Adrenal gland (tissue), 12 donors: Measurements from ENCODE around the gene SH2D1A. TPM values are rescaled to one million over a fixed set of nuclear protein-coding genes. Genes with fewer than 3 reads are reported as not detected.
"Not testable (repeated sequence)": the region's sequence is repeated elsewhere in the genome, so short reads cannot be mapped to it uniquely, and the experiment has no call there.

Experiments
- DNase-seq, 7 donors: peaks; one replicate each; pipeline ENCODE4 v3.0.0-alpha.2; 2019 to 2020
- H3K27ac ChIP-seq, 5 donors: fragments of 200-600 bp; sonication (generic) in 4 of 5; 1 replicate in 3 of 5; 2 replicates in 2 of 5; pipeline versions ENCODE4 v1.5.1 to v1.8.0; 2016 to 2020; ENCODE audit warnings: mild to moderate bottlenecking in 1 of 5
- H3K27me3 ChIP-seq: fragments of 200-600 bp; 2 replicates; pipeline ENCODE4 v1.8.0; 2021
- H3K36me3 ChIP-seq, 2 donors: fragments of 200-600 bp; replicated peaks in 1 of 2; 1 replicate in 1 of 2; 2 replicates in 1 of 2; pipeline versions ENCODE4 v1.5.1 to v1.8.0; 2018 to 2022
- H3K4me1 ChIP-seq, 2 donors: fragments of 200-600 bp; replicated peaks in 1 of 2; 1 replicate in 1 of 2; 2 replicates in 1 of 2; pipeline versions ENCODE4 v1.5.1 to v1.8.0; 2018 to 2021
- H3K4me3 ChIP-seq, 4 donors: fragments of 200-600 bp; sonication (generic) in 3 of 4; one replicate each; pipeline ENCODE4 v1.5.1; 2016 to 2018
- H3K9me3 ChIP-seq, 3 donors: fragments of 200-600 bp; sonication (generic) in 1 of 3; replicated peaks in 1 of 3; 1 replicate in 2 of 3; 2 replicates in 1 of 3; pipeline versions ENCODE4 v1.5.1 to v1.8.0; 2016 to 2021
- POLR2A ChIP-seq, 2 donors: fragments of 450-650 bp; IDR thresholded peaks; one replicate each; pipeline ENCODE4 v1.6.1; 2017; ENCODE audit warnings: antibody characterized with exemption in 2 of 2, mild to moderate bottlenecking in 2 of 2, moderate library complexity in 1 of 2
- WGBS, 4 donors: extraction: QIAGEN DNeasy Blood & Tissue Kit in 2 of 4; methylation state at CpG; one replicate each; pipeline versions ENCODE4 v1.1.5 to v1.1.7; 2013 to 2017; 5-methylcytosine and 5-hydroxymethylcytosine counted together
- intact Hi-C, 2 donors: fragments of 100-400 bp; cut with DNase I; formaldehyde crosslinking; loops; one replicate each; pipeline versions ENCODE4 v1.14.1 to v1.15.0; 2022 to 2023
- polyA plus RNA-seq, 3 donors: library from polyadenylated mRNA; stranded (reverse); fragments of 200-250 nt in 2 of 3; fragments of 350-450 nt in 1 of 3; fragmentation: Illumina TruSeq in 1 of 3; extraction: RNeasy Lipid Tissue Mini Kit (QIAGEN cat#74804) in 1 of 3; gene quantifications; one replicate each; pipeline ENCODE4 v1.2.3, GENCODE V29; 2013 to 2014
- total RNA-seq, 9 donors: library from RNA; depleted of rRNA in 4 of 9; stranded (reverse); fragments of >200 nt in 4 of 9; fragments of 120-200 nt in 1 of 9; fragmentation: NEBNext Ultra II Directional in 1 of 9; extraction: Animal tissue kit (Norgen Biotek cat#: 25700) in 1 of 9; gene quantifications; one replicate each; pipeline versions ENCODE4 v1.1.0 to v1.2.4, GENCODE V29; 2013 to 2023
- TF ChIP-seq, protein P1 (sequence below), 6 experiments: fragments of 450-650 bp in 4 of 6; fragments of 200-600 bp in 2 of 6; sonication (generic) in 1 of 6; IDR thresholded peaks; 1 replicate in 5 of 6; 2 replicates in 1 of 6; pipeline versions ENCODE4 v1.5.1 to v1.8.0; 2016 to 2021; ENCODE audit warnings: antibody characterized with exemption in 6 of 6, mild to moderate bottlenecking in 2 of 6, moderate library complexity in 1 of 6
- donor health status: healthy with polysubstance abuse.
- donor health status: Bipolar disorder and iron deficiency.
- donor health status: DM: yes; HTN: yes; CAD: no.
- donor health status: DM: no; HTN: no; CAD: no.
- donor health status: DM: no; HTN: no; CAD: no.
- donor health status: DM: yes; HTN: yes; CAD: no.

The SH2D1A gene
- total and polyA plus RNA-seq, 12 donors = 0.06 to 1.4 (median 0.40) TPM; not detected in 3

DNA sequence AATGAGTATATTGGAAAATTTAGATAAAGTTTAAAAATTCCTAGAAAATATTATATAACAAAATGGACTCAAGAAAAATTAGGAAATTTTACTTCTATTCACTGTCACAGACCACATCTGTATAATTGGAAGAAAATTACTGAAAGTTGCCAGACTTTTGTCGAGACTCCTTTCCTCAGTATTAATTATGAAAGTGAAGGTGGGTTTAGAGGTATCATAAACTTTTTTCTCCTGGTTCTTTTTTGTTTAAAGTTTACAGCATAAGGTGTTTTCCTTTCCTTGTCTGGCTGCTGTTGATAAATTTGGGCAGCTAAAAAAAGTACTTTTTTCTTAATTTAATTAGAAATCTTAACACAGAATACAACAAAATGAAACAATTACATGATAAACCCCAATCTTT, 20.6 kb upstream of the SH2D1A start:
- no peaks in the 10 kb centered on the region for H3K4me1 ChIP-seq
- H3K9me3 ChIP-seq = no peaks in the 10 kb centered on the region
- TF ChIP-seq, protein P1, sequence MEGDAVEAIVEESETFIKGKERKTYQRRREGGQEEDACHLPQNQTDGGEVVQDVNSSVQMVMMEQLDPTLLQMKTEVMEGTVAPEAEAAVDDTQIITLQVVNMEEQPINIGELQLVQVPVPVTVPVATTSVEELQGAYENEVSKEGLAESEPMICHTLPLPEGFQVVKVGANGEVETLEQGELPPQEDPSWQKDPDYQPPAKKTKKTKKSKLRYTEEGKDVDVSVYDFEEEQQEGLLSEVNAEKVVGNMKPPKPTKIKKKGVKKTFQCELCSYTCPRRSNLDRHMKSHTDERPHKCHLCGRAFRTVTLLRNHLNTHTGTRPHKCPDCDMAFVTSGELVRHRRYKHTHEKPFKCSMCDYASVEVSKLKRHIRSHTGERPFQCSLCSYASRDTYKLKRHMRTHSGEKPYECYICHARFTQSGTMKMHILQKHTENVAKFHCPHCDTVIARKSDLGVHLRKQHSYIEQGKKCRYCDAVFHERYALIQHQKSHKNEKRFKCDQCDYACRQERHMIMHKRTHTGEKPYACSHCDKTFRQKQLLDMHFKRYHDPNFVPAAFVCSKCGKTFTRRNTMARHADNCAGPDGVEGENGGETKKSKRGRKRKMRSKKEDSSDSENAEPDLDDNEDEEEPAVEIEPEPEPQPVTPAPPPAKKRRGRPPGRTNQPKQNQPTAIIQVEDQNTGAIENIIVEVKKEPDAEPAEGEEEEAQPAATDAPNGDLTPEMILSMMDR (IDR thresholded peaks at IDR 0.05) = no peak
- no peak for TF ChIP-seq POLR2A (IDR thresholded peaks at IDR 0.05)
- 73 to 76% (median 74%) methylated on average over 1 of the region's 1 CpG for WGBS, 4 donors
- no peak overlapping the region for H3K4me3 ChIP-seq
- H3K27me3 ChIP-seq = peaks cover 3% of the 10 kb centered on the region
- H3K27ac ChIP-seq = no peak overlapping the region
- DNase-seq = no peak
- intact Hi-C loops = no loop called here
- no peaks in the 10 kb centered on the region for H3K36me3 ChIP-seq

DNA sequence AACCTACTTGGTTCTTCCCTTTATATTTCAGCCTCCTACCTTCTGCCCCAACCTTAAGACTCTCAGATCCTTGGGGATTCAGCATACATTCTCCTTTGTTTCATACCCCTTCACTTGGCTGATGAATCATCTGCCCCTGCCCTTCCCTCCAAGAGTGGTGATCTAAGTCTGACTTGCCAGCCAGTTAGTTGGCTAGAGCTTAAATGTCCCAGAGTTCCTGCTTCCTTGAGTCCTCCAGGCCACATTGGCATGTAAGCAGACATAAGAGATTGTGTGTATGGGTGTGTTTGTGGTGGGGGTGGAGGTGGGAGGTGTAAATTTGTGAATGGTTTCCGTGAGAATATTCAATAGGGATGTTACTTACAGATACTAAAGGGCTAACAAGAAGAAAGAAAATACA, 17.6 kb upstream of the SH2D1A start:
- no peaks in the 10 kb centered on the region for H3K4me1 ChIP-seq
- TF ChIP-seq, protein P1 (IDR thresholded peaks at IDR 0.05) = no peak
- TF ChIP-seq POLR2A (IDR thresholded peaks at IDR 0.05) = no peak
- no peak overlapping the region for H3K27ac ChIP-seq
- peaks cover 3% of the 10 kb centered on the region for H3K27me3 ChIP-seq
- H3K4me3 ChIP-seq = no peak overlapping the region
- 46 to 88% (median 77%) methylated on average over 1 of the region's 1 CpG for WGBS, 4 donors
- intact Hi-C loops = no loop called here
- no peaks in the 10 kb centered on the region for H3K9me3 ChIP-seq
- DNase-seq = no peak
- no peaks in the 10 kb centered on the region for H3K36me3 ChIP-seq

DNA sequence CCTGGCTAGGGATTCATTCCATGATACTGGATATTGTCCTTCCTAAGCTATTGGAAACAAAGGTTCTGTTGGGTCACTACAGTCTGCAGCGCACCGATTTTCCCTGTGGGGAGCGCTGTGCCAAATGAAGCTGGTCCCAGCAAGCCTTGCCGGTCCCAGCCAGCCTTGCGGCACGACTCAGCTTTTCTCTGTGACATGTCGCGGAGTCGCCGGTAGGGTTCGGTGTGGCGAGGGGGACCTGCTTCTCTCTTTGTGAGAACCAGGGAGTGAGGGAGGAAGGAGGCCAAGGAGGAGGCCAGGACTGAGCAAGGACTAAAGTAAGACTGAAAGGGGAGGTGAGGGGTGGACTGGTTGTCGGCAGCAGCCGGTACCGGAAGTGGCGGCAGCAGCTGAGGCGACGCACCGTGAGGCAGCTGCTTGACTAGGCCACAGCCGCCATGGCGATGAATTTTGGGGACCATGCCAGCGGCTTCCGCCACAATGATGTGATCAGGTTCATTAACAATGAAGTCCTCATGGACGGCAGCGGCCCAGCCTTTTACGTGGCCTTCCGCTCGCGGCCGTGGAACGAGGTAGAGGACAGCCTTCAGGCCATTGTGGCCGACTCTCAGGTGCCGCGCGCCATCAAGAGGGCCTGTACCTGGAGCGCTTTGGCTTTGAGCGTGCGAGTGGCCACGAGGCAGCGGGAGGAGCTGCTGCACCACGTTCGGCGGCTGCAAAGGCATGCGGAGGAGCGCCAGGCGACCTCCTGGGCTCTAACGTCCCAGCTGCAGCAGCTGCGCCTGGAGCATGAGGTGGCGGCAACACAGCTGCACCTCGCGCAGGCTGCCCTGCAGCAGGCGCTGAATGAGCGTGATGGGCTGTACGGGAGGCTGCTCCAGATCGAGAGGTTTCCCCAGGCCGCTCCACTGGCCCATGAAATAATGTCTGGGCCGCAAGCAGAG, 13.6 kb upstream of the SH2D1A start, which contains the start of gene TEX13D:
TEX13D (plus strand) TSS at position 180 of the 944 bp plus-strand sequence; CDS start at position 438, 258 bp downstream.
- TF ChIP-seq, protein P1 (IDR thresholded peaks at IDR 0.05) = no peak
- TF ChIP-seq POLR2A (IDR thresholded peaks at IDR 0.05) = no peak
- WGBS, 4 donors = 85 to 95% (median 92%) methylated on average over 6 to 57 of the region's 57 CpGs

DNA sequence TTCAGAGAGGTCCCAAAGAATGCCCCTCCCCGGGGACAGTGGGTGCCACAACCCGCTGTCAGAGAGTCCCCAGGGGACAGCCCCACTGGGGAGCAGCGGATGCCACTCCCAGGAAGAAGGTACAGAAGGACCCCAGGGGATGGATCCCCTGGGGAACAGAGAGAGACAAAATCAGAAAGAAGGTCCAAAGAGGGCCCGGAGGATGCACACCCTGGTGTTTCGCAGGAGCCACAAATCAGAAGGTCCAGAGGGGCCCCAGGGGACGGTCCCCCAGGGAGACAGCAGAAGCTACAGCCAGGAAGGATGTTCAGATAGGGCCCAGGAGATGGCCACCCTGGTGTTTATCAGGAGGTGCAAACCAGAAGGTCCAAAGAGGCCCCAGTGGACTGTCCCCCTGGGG, 12.5 kb upstream of the SH2D1A start:
- Histone ChIP-seq H3K27ac (no peak overlapping the region), H3K27me3 (peaks cover 10% of the 10 kb centered on the region), H3K9me3 (no peaks in the 10 kb centered on the region), H3K4me1 (no peaks in the 10 kb centered on the region), H3K36me3 (no peaks in the 10 kb centered on the region), H3K4me3 (no peak overlapping the region)
- no peak for DNase-seq
- TF ChIP-seq, protein P1 (IDR thresholded peaks at IDR 0.05) = no peak
- no peak for TF ChIP-seq POLR2A (IDR thresholded peaks at IDR 0.05)
- intact Hi-C loops = no loop called here
- 78 to 92% (median 79%) methylated on average over 6 of the region's 6 CpGs; no CpG with 5 or more reads in 1 of the 4 donors for WGBS, 4 donors

More for the DNA sequence above, 13.6 kb upstream of the SH2D1A start, which contains the start of gene TEX13D:
- H3K27ac ChIP-seq = no peak within 1 kb of the TSS
- peaks cover 3% of the 10 kb centered on the region for H3K27me3 ChIP-seq
- no peak within 1 kb of the TSS for H3K4me3 ChIP-seq
- H3K9me3 ChIP-seq = no peaks in the 10 kb centered on the region
- H3K4me1 ChIP-seq = no peaks in the 10 kb centered on the region
- no peak for DNase-seq
- no peaks in the 10 kb centered on the region for H3K36me3 ChIP-seq
- intact Hi-C loops = no loop called here

DNA sequence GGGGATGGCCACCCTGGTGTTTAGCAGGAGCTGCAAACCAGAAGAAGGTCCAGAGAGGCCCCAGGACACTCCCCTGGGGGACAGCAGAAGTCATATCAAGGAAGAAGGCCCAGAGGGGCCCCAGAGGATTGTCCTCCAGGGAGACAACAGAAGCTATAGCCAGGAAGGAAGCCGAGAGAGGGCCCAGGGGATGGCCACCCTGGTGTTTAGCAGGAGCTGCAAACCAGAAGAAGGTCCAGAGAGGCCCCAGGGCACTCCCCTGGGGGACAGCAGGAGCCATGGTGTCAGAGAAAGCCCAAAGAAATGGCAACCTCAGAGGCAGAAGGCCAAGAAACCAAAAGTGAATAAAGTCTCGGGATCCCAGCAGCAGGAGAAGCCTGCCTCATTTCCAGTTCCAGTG, 11.8 kb upstream of the SH2D1A start:
- H3K27ac ChIP-seq = not testable (repeated sequence)

More for the DNA sequence above, 11.8 kb upstream of the SH2D1A start:
- 57 to 86% (median 85%) methylated on average over 2 of the region's 2 CpGs for WGBS, 4 donors
- H3K4me1 ChIP-seq, DNase-seq, H3K27me3 ChIP-seq, H3K36me3 ChIP-seq, H3K9me3 ChIP-seq, intact Hi-C loops, H3K4me3 ChIP-seq: not testable (repeated sequence)
